BE2C (cell line): ENCODE measurements around the gene TM9SF4.

Experiments used
- DNase-seq: peaks from one replicate; pipeline ENCODE4 v3.0.0-alpha.2; 2020
- H3K27me3 ChIP-seq: fragments of 250-450 bp; sonication (Bioruptor Pico); 2 replicates; pipeline ENCODE4 v1.5.1; 2020; ENCODE audit warnings: mild to moderate bottlenecking
- H3K36me3 ChIP-seq: fragments of 250-450 bp; sonication (Bioruptor Pico); 2 replicates; pipeline ENCODE4 v1.5.1; 2020; ENCODE audit warnings: mild to moderate bottlenecking
- H3K4me1 ChIP-seq: fragments of 250-450 bp; sonication (Bioruptor Pico); 2 replicates; pipeline ENCODE4 v1.5.1; 2020
- H3K4me3 ChIP-seq: 2 replicates; pipeline ENCODE4 v1.5.1; 2011; ENCODE audit warnings: low read depth, low read length
- H3K9me3 ChIP-seq: fragments of 250-450 bp; sonication (Bioruptor Pico); 2 replicates; pipeline ENCODE4 v1.5.1; 2020
- TF ChIP-seq, protein P1 (sequence below): IDR thresholded peaks from 2 replicates; pipeline ENCODE4 v1.5.1; 2012; ENCODE audit warnings: mild to moderate bottlenecking, low read depth, low read length

Gene TM9SF4

GRCh38 chr20:32158943-32159660 lies 49.6 kb downstream of the TM9SF4 start:
- Histone ChIP-seq H3K27me3 (no peaks in the 10 kb centered on the region), H3K4me3 (no peak overlapping the region), H3K36me3 (peaks cover 61% of the 10 kb centered on the region), H3K4me1 (no peaks in the 10 kb centered on the region), H3K9me3 (no peaks in the 10 kb centered on the region)
- no peak for DNase-seq
- TF ChIP-seq, protein P1, sequence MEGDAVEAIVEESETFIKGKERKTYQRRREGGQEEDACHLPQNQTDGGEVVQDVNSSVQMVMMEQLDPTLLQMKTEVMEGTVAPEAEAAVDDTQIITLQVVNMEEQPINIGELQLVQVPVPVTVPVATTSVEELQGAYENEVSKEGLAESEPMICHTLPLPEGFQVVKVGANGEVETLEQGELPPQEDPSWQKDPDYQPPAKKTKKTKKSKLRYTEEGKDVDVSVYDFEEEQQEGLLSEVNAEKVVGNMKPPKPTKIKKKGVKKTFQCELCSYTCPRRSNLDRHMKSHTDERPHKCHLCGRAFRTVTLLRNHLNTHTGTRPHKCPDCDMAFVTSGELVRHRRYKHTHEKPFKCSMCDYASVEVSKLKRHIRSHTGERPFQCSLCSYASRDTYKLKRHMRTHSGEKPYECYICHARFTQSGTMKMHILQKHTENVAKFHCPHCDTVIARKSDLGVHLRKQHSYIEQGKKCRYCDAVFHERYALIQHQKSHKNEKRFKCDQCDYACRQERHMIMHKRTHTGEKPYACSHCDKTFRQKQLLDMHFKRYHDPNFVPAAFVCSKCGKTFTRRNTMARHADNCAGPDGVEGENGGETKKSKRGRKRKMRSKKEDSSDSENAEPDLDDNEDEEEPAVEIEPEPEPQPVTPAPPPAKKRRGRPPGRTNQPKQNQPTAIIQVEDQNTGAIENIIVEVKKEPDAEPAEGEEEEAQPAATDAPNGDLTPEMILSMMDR, result no peak

GRCh38 chr20:32159766-32160221 lies 50.3 kb downstream of the TM9SF4 start:
- H3K27me3 ChIP-seq, result no peaks in the 10 kb centered on the region
- no peak for DNase-seq
- H3K4me1 ChIP-seq, result no peaks in the 10 kb centered on the region
- no peak overlapping the region for H3K4me3 ChIP-seq
- no peaks in the 10 kb centered on the region for H3K9me3 ChIP-seq
- H3K36me3 ChIP-seq, result peaks cover 63% of the 10 kb centered on the region
- TF ChIP-seq, protein P1, result no peak

GRCh38 chr20:32160341-32160740 lies 50.8 kb downstream of the TM9SF4 start:
- DNase-seq, result no peak
- Histone ChIP-seq H3K36me3 (peaks cover 69% of the 10 kb centered on the region), H3K4me1 (no peaks in the 10 kb centered on the region), H3K27me3 (no peaks in the 10 kb centered on the region), H3K9me3 (no peaks in the 10 kb centered on the region), H3K4me3 (no peak overlapping the region)
- TF ChIP-seq, protein P1, result no peak

DNA sequence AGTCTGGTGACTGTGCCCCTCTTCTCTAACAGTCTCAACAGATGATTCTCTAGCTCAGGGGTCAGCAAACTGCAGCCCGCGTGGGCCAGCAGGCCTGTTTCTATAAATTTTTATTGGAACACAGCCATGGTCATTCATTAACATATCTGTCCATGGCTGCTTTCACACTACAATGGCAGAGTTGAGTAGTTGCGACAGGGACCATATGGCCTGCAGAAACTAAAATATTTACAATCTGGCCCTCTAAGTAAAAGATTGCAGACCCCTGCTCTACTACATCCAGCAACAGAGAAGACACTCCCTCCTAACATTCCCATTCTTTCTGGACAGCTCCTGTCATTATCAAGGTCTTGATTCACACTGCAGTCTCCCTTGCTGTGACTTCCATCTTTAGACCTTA lies 52.8 kb downstream of the TM9SF4 start:
- TF ChIP-seq, protein P1, result no peak
- H3K27me3 ChIP-seq, result no peaks in the 10 kb centered on the region
- H3K4me3 ChIP-seq, result no peak overlapping the region
- no peaks in the 10 kb centered on the region for H3K9me3 ChIP-seq
- peaks cover 78% of the 10 kb centered on the region for H3K36me3 ChIP-seq
- DNase-seq, result no peak
- no peaks in the 10 kb centered on the region for H3K4me1 ChIP-seq

GRCh38 chr20:32163951-32164350 lies 54.4 kb downstream of the TM9SF4 start:
- TF ChIP-seq, protein P1, result no peak
- no peaks in the 10 kb centered on the region for H3K4me1 ChIP-seq
- no peaks in the 10 kb centered on the region for H3K9me3 ChIP-seq
- peaks cover 64% of the 10 kb centered on the region for H3K36me3 ChIP-seq
- no peak for DNase-seq
- H3K4me3 ChIP-seq, result no peak overlapping the region
- H3K27me3 ChIP-seq, result no peaks in the 10 kb centered on the region

DNA sequence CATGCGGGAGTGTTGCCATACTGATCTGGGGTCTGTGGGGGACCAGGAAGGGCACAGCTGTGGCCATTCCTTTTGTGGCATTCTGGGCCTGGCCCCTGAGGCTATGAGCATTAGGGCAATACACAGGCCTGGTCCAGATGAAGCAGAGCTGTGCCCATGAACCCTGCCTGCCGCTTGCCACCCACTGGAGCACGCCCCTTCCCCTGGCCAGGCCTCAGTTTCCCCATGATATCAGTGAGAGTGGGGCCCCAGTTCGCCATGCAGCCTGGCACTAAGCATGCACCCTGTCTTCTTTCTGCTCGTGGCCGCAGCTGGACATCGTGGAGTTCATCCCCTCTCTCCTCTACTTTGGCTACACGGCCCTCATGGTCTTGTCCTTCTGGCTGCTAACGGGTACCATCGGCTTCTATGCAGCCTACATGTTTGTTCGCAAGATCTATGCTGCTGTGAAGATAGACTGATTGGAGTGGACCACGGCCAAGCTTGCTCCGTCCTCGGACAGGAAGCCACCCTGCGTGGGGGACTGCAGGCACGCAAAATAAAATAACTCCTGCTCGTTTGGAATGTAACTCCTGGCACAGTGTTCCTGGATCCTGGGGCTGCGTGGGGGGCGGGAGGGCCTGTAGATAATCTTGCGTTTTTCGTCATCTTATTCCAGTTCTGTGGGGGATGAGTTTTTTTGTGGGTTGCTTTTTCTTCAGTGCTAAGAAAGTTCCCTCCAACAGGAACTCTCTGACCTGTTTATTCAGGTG lies 55.6 kb downstream of the TM9SF4 start:
- peaks cover 54% of the 10 kb centered on the region for H3K36me3 ChIP-seq
- H3K9me3 ChIP-seq, result no peaks in the 10 kb centered on the region
- DNase-seq, result no peak
- H3K4me1 ChIP-seq, result no peaks in the 10 kb centered on the region
- no peaks in the 10 kb centered on the region for H3K27me3 ChIP-seq
- TF ChIP-seq, protein P1, result no peak
- H3K4me3 ChIP-seq, result no peak overlapping the region
